ENCODE measurements around the gene HSD11B1L. TPM values are rescaled to one million over a fixed set of nuclear protein-coding genes. Genes with fewer than 3 reads are reported as not detected.
A peak's percentile ranks its signal among the peaks of the same experiment; 100 is the strongest.

HSD11B1L gene
- total RNA-seq, 3 donors from 2014 or later (not counting 1 experiment from before 2014, with no cell fraction given): 1.1 to 3.7 (median 3.0) TPM

DNA sequence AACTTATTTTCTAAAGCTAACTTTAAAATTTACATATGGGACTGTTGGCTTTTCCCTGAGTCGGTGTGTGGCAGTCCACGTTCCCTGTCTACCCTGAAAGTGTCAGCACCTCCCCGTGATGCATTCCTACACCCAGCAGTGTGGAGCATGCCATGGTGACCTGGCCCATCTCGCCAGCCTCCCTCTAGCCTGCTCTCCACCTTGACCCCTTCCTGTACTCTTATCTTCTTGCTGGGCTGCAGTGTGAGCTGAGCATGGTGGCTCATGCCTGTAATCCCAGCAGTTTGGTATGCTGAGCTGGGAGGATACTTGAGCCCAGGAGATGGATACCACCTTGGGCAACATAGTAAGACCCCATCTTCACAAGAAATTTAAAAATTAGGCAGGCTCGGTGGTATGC lies 25.9 kb upstream of the HSD11B1L start:
- no peak overlapping the region for H3K4me3 Mint-ChIP-seq
- peaks cover 11% of the 10 kb centered on the region for H3K36me3 Mint-ChIP-seq
- ATAC-seq: no peak
- no peak overlapping the region for H3K27ac Mint-ChIP-seq
- Histone ChIP-seq H3K36me3 (ENCODE audit: control insufficient read depth, insufficient read depth, low read length) (peaks cover 84% of the 10 kb centered on the region), H3K4me3 (ENCODE audit: low read length) (no peak overlapping the region), H3K27ac (ENCODE audit: low read length) (no peak overlapping the region), H3K9me3 (ENCODE audit: control insufficient read depth, insufficient read depth, low read length) (no peaks in the 10 kb centered on the region), H3K4me1 (ENCODE audit: control insufficient read depth, insufficient read depth, low read length) (no peaks in the 10 kb centered on the region), H3K27me3 (ENCODE audit: control insufficient read depth, insufficient read depth, low read length) (no peaks in the 10 kb centered on the region)
- WGBS (ENCODE audit: insufficient coverage): 99% methylated on average over 5 of the region's 5 CpGs
- intact Hi-C loops (cut with micrococcal nuclease): no loop called here
- H3K27me3 Mint-ChIP-seq (ENCODE audit: low read depth in 2 of 2): no peaks in the 10 kb centered on the region
- TF ChIP-seq, protein P1, sequence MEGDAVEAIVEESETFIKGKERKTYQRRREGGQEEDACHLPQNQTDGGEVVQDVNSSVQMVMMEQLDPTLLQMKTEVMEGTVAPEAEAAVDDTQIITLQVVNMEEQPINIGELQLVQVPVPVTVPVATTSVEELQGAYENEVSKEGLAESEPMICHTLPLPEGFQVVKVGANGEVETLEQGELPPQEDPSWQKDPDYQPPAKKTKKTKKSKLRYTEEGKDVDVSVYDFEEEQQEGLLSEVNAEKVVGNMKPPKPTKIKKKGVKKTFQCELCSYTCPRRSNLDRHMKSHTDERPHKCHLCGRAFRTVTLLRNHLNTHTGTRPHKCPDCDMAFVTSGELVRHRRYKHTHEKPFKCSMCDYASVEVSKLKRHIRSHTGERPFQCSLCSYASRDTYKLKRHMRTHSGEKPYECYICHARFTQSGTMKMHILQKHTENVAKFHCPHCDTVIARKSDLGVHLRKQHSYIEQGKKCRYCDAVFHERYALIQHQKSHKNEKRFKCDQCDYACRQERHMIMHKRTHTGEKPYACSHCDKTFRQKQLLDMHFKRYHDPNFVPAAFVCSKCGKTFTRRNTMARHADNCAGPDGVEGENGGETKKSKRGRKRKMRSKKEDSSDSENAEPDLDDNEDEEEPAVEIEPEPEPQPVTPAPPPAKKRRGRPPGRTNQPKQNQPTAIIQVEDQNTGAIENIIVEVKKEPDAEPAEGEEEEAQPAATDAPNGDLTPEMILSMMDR (IDR thresholded peaks at IDR 0.05): no peak
- H3K9me3 Mint-ChIP-seq: no peaks in the 10 kb centered on the region
- H3K4me1 Mint-ChIP-seq: no peaks in the 10 kb centered on the region
- no peak for DNase-seq

DNA sequence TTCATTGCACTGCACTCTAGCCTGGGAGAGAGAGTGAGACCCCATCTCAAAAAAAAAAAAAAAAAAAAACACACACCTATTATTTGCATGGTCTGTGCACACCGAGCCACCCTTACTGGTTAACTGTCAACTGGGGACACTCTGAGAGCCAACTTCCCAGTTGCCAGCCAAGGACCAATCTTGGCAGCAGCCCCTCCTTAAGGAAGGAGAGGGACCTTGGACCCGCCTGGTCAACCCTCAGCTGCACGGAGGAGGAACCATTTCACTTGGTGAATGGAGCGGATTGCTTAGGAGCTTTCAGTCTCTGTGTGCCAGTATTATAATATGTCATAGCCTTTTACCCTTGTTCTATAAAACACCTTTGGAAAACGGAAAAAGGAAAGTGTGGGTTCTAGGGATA lies 25.4 kb upstream of the HSD11B1L start:
- H3K4me1 ChIP-seq (ENCODE audit: control insufficient read depth, insufficient read depth, low read length): no peaks in the 10 kb centered on the region
- H3K36me3 ChIP-seq (ENCODE audit: control insufficient read depth, insufficient read depth, low read length): peaks cover 83% of the 10 kb centered on the region
- no peak overlapping the region for H3K27ac ChIP-seq (ENCODE audit: low read length)
- H3K4me3 ChIP-seq (ENCODE audit: low read length): no peak overlapping the region
- Mint-ChIP-seq H3K27ac (peak overlapping the region in 1 of 2 donors; percentile 4), H3K9me3 (no peaks in the 10 kb centered on the region), H3K36me3 (peaks cover 7% of the 10 kb centered on the region), H3K4me3 (no peak overlapping the region), H3K4me1 (no peaks in the 10 kb centered on the region), H3K27me3 (ENCODE audit: low read depth in 2 of 2) (no peaks in the 10 kb centered on the region)
- H3K27me3 ChIP-seq (ENCODE audit: control insufficient read depth, insufficient read depth, low read length): no peaks in the 10 kb centered on the region
- TF ChIP-seq, protein P1 (IDR thresholded peaks at IDR 0.05): no peak
- WGBS (ENCODE audit: insufficient coverage): 97% methylated on average over 4 of the region's 5 CpGs
- DNase-seq (no peak), ATAC-seq (no peak)
- intact Hi-C loops (cut with micrococcal nuclease): no loop called here
- H3K9me3 ChIP-seq (ENCODE audit: control insufficient read depth, insufficient read depth, low read length): no peaks in the 10 kb centered on the region

DNA sequence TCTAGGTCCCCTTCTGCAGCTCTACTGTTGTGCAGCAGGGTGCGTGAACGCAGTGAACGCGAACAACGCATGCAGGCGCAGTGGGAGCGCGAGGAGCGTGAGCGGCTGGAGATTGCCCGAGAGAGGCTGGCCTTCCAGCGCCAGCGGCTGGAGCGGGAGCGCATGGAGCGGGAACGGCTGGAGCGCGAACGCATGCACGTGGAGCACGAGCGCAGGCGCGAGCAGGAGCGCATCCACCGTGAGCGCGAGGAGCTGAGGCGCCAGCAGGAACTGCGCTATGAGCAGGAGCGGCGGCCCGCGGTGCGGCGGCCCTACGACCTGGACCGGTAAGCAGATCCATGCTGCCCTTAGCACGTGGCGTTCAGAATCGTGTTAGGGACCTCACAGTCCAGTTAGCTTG lies 19.3 kb upstream of the HSD11B1L start:
- H3K4me3 ChIP-seq (ENCODE audit: low read length): no peak overlapping the region
- no peaks in the 10 kb centered on the region for H3K9me3 Mint-ChIP-seq
- H3K4me3 Mint-ChIP-seq: no peak overlapping the region
- DNase-seq (no peak), ATAC-seq (peak in 1 of 3 donors; percentile 19)
- no peaks in the 10 kb centered on the region for H3K4me1 Mint-ChIP-seq
- H3K36me3 Mint-ChIP-seq: peaks cover 18% of the 10 kb centered on the region
- intact Hi-C loops (cut with micrococcal nuclease): no loop called here
- H3K4me1 ChIP-seq (ENCODE audit: control insufficient read depth, insufficient read depth, low read length): no peaks in the 10 kb centered on the region
- peak overlapping the region in 1 of 2 donors; percentile 18 for H3K27ac Mint-ChIP-seq
- no peaks in the 10 kb centered on the region for H3K27me3 Mint-ChIP-seq (ENCODE audit: low read depth in 2 of 2)
- H3K36me3 ChIP-seq (ENCODE audit: control insufficient read depth, insufficient read depth, low read length): peaks cover 84% of the 10 kb centered on the region
- TF ChIP-seq, protein P1 (IDR thresholded peaks at IDR 0.05): no peak
- H3K27me3 ChIP-seq (ENCODE audit: control insufficient read depth, insufficient read depth, low read length): no peaks in the 10 kb centered on the region
- no peak overlapping the region for H3K27ac ChIP-seq (ENCODE audit: low read length)
- no peaks in the 10 kb centered on the region for H3K9me3 ChIP-seq (ENCODE audit: control insufficient read depth, insufficient read depth, low read length)
- 98% methylated on average over 42 of the region's 42 CpGs for WGBS (ENCODE audit: insufficient coverage)

DNA sequence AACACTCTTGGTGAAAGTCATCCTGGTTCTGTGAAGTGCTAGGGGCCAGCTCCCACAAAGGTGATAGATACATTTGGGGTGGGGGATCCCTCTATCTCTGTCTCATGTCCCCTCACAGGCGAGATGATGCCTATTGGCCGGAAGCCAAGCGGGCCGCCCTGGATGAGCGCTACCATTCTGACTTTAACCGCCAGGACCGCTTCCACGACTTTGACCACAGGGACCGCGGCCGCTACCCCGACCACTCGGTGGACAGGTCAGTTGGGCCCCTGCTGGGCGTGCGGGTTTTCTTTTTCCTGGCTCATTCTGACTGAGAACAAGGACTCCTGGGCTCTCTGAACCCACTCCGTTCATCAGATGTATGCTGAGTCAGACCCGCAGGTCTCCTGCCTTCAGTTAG lies 16.9 kb upstream of the HSD11B1L start:
- Histone ChIP-seq H3K36me3 (ENCODE audit: control insufficient read depth, insufficient read depth, low read length) (peaks cover 87% of the 10 kb centered on the region), H3K4me1 (ENCODE audit: control insufficient read depth, insufficient read depth, low read length) (no peaks in the 10 kb centered on the region), H3K27ac (ENCODE audit: low read length) (no peak overlapping the region), H3K9me3 (ENCODE audit: control insufficient read depth, insufficient read depth, low read length) (no peaks in the 10 kb centered on the region), H3K4me3 (ENCODE audit: low read length) (no peak overlapping the region), H3K27me3 (ENCODE audit: control insufficient read depth, insufficient read depth, low read length) (no peaks in the 10 kb centered on the region)
- no peak overlapping the region for H3K4me3 Mint-ChIP-seq
- H3K4me1 Mint-ChIP-seq: no peaks in the 10 kb centered on the region
- intact Hi-C loops (cut with micrococcal nuclease): no loop called here
- no peaks in the 10 kb centered on the region for H3K9me3 Mint-ChIP-seq
- DNase-seq (no peak), ATAC-seq (no peak)
- 96% methylated on average over 17 of the region's 17 CpGs for WGBS (ENCODE audit: insufficient coverage)
- no peak overlapping the region for H3K27ac Mint-ChIP-seq
- TF ChIP-seq, protein P1 (IDR thresholded peaks at IDR 0.05): no peak
- no peaks in the 10 kb centered on the region for H3K27me3 Mint-ChIP-seq (ENCODE audit: low read depth in 2 of 2)
- H3K36me3 Mint-ChIP-seq: peaks cover 10% of the 10 kb centered on the region

Data from natural killer cell (primary cell).